Peyer's patch (tissue), 4 donors: ENCODE data around the gene ABI2. TPM values are rescaled to one million over a fixed set of nuclear protein-coding genes. Genes with fewer than 3 reads are reported as not detected.
"Not testable (repeated sequence)": the region's sequence is repeated elsewhere in the genome, so short reads cannot be mapped to it uniquely, and the experiment has no call there.

Experiments used
- DNase-seq, 3 donors: peaks; one replicate each; pipeline ENCODE4 v3.0.0-alpha.2; 2017 to 2019
- H3K27ac ChIP-seq, 4 donors: fragments of 200-600 bp; sonication (generic); one replicate each; pipeline ENCODE4 v1.5.1; 2016 to 2019
- H3K27me3 ChIP-seq, 2 donors: fragments of 200-600 bp; sonication (generic); one replicate each; pipeline ENCODE4 v1.5.1; 2019
- H3K36me3 ChIP-seq, 3 donors: fragments of 200-600 bp; sonication (generic); one replicate each; pipeline ENCODE4 v1.5.1; 2016 to 2019
- H3K4me1 ChIP-seq, 4 donors: fragments of 200-600 bp; sonication (generic); one replicate each; pipeline ENCODE4 v1.5.1; 2016 to 2019
- H3K4me3 ChIP-seq, 4 donors: fragments of 200-600 bp; sonication (generic); 1 replicate in 3 of 4; 2 replicates in 1 of 4; pipeline ENCODE4 v1.5.1; 2016 to 2019; ENCODE audit warnings: mild to moderate bottlenecking in 1 of 4
- H3K9me3 ChIP-seq, 4 donors: fragments of 200-600 bp; sonication (generic); one replicate each; pipeline ENCODE4 v1.5.1; 2016 to 2019; ENCODE audit warnings: mild to moderate bottlenecking in 1 of 4
- CTCF ChIP-seq, 6 experiments: fragments of 450-650 bp in 4 of 6; fragments of 200-600 bp in 2 of 6; sonication (generic) in 1 of 6; IDR thresholded peaks; one replicate each; pipeline ENCODE4 v1.5.1; 2017 to 2019; ENCODE audit warnings: antibody characterized with exemption in 6 of 6, mild to moderate bottlenecking in 3 of 6, moderate library complexity in 1 of 6
- POLR2A ChIP-seq, 2 donors: fragments of 450-650 bp; IDR thresholded peaks; one replicate each; pipeline ENCODE4 v1.5.1; 2017; ENCODE audit warnings: antibody characterized with exemption in 2 of 2, mild to moderate bottlenecking in 2 of 2, moderate library complexity in 2 of 2
- total RNA-seq, 4 donors: library from RNA; depleted of rRNA; stranded (reverse); fragments of >200 nt; gene quantifications; one replicate each; pipeline ENCODE4 v1.1.0, GENCODE V29; 2016

The ABI2 gene
- total RNA-seq, 4 donors from 2014 or later: 7.7 to 26.4 (median 13.2) TPM

GRCh38 chr2:203301667-203302066 is 26.5 kb upstream of the ABI2 start:
- TF ChIP-seq CTCF (IDR thresholded peaks at IDR 0.05) (no peak), POLR2A (IDR thresholded peaks at IDR 0.05) (no peak)
- Histone ChIP-seq H3K27me3 (no peaks in the 10 kb centered on the region), H3K4me1 (no peaks in the 10 kb centered on the region), H3K9me3 (no peaks in the 10 kb centered on the region), H3K4me3 (no peak overlapping the region), H3K27ac (no peak overlapping the region), H3K36me3 (peaks cover 0 to 20% (median 0%) of the 10 kb centered on the region in 3 donors)
- DNase-seq: no peak

DNA sequence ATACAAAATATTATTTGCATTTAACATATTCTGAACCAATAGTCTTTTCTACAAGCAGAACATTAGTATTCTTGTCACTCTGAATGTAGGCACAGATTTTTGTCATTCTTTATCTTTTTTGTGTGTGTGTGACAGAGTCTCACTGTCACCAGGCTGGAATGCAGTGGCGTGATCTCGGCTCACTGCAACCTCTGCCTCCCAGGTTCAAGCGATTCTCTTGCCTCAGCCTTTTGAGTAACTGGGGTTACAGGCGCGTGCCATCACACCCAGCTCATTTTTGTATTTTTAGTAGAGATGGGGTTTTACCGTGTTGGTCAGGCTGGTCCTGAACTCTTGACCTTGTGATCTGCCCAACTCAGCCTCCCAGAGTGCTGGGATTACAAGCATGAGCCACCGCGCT is 25.6 kb upstream of the ABI2 start:
- H3K4me3 ChIP-seq, DNase-seq, H3K4me1 ChIP-seq, H3K27me3 ChIP-seq, H3K27ac ChIP-seq, H3K9me3 ChIP-seq: not testable (repeated sequence)
- peaks cover 0 to 16% (median 0%) of the 10 kb centered on the region in 3 donors for H3K36me3 ChIP-seq

DNA sequence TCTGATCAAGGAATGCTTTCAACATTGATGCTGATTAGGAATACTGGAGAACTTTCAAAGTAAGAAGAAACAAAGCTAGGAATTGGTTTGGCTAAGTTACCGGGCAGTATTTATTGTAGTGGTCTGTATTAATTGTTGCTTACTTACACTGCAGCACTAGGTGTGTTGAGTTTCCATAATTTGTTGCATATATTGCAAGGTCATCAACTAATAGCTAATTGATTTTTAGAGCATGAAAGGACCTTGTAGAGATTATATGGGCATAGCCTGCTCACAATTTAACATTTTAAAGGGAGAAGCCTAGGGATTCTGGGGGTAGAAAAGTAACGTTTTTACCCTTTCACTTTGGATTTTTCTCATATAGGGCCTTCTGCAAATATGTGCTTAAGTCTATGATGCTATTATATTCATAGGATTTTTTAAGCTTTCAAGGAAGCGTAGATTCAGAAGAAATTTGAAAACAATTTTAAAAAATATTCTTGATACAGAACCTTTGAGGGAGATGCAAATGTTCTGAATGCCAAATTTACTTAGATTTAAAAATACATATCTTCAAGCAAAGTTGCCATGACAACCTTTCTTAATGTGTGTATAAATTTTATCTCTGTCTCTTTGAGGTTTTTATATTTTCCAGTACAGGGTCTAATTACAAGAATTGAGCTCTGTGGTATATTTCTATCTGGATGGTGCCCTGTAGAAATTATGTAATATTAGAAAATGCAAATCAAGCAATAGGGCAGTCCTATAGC is 17.3 kb upstream of the ABI2 start:
- Histone ChIP-seq H3K4me1 (no peaks in the 10 kb centered on the region), H3K27ac (no peak overlapping the region), H3K36me3 (peaks cover 0 to 9% (median 0%) of the 10 kb centered on the region in 3 donors), H3K27me3 (no peaks in the 10 kb centered on the region), H3K9me3 (no peaks in the 10 kb centered on the region), H3K4me3 (no peak overlapping the region)
- no peak for DNase-seq
- TF ChIP-seq POLR2A (IDR thresholded peaks at IDR 0.05): no peak
- TF ChIP-seq CTCF (IDR thresholded peaks at IDR 0.05): no peak

GRCh38 chr2:203326356-203326755 is 1.8 kb upstream of the ABI2 start:
- Histone ChIP-seq H3K4me3 (no peak overlapping the region), H3K36me3 (no peaks in the 10 kb centered on the region), H3K27me3 (no peaks in the 10 kb centered on the region), H3K9me3 (no peaks in the 10 kb centered on the region), H3K27ac (no peak overlapping the region), H3K4me1 (peaks cover 0 to 18% (median 0%) of the 10 kb centered on the region in 4 donors)
- TF ChIP-seq CTCF (IDR thresholded peaks at IDR 0.05) (no peak), POLR2A (IDR thresholded peaks at IDR 0.05) (no peak)
- no peak for DNase-seq

DNA sequence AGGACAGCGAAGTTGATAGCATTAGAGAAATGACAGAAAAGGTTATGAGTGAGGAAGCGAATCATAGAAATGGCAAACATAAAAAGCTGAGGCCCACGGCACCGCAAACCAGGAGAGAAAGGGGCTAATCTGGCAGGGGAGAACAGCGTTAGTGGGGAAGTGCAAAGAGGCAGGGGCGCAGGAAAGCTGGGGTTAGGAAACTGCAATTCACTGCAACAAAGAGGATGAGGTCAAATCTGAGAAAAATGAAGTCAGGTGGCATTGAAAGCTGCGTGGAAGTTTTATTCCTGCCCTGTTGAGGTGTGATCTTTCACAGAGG is 653 bp upstream of the ABI2 start:
- Histone ChIP-seq H3K27me3 (no peaks in the 10 kb centered on the region), H3K27ac (peak overlapping the region; percentile 63 to 80 (median 76)), H3K4me3 (peak overlapping the region; percentile 84 to 98 (median 94)), H3K36me3 (no peaks in the 10 kb centered on the region), H3K9me3 (no peaks in the 10 kb centered on the region), H3K4me1 (peaks cover 0 to 18% (median 0%) of the 10 kb centered on the region in 4 donors)
- TF ChIP-seq CTCF (IDR thresholded peaks at IDR 0.05) (no peak), POLR2A (IDR thresholded peaks at IDR 0.05) (no peak)
- DNase-seq: no peak

DNA sequence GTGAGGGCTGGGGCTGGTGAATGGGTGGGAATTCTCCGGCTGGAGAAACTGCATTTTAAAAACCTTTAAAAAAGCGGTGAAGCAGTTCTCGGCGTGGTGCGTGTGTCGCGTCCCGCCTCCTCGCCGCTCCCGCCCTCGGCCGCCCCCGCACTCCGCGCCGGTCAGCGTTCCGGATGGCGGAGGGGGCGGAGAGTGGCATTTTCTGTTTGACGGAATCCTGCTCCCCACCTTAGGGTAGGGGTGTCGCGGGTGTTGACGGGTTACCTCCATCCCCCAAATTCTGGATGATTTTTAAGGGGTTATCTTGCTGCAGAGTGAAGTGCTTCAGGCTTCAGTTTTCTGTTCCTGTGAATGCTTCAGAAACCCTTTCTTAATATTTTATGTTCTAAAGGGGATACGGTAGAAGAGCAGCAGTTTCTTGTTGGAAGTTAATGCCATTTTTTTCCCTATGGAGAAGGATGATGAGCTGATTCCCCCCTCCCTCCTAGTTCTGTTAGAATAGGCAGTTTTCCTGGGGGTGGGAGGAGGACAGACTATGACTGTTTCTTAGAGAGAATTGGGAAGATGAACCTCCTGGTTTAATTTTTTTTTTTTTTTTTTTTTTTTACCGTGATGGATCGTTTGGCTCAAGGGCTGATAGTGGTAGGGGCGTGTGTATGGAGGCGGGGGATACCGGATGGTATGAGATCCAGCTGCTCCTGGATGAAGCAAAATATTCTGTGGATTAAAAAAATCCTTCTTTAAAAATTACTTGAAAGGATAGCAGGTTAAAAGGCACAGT is 756 bp downstream of the ABI2 start:
- peak; percentile 35 to 58 (median 57) for DNase-seq
- Histone ChIP-seq H3K9me3 (no peaks in the 10 kb centered on the region), H3K4me1 (peaks cover 0 to 18% (median 0%) of the 10 kb centered on the region in 4 donors), H3K4me3 (peak overlapping the region; percentile 84 to 98 (median 94)), H3K27me3 (no peaks in the 10 kb centered on the region), H3K27ac (peak overlapping the region; percentile 63 to 80 (median 76)), H3K36me3 (no peaks in the 10 kb centered on the region)
- TF ChIP-seq POLR2A (IDR thresholded peaks at IDR 0.05) (no peak), CTCF (IDR thresholded peaks at IDR 0.05) (no peak)
